ENCODE data around the gene LEKR1. TPM values are rescaled to one million over a fixed set of nuclear protein-coding genes. Genes with fewer than 3 reads are reported as not detected.

The LEKR1 gene
- total RNA-seq, 4 donors from 2014 or later = 0.22 to 1.3 (median 0.34) TPM; not detected in 1

- TF ChIP-seq CTCF (IDR thresholded peaks at IDR 0.05; ENCODE audit: low read depth) = no peak
Observed at GRCh38 chr3:157086060-157086750, 260.1 kb downstream of the LEKR1 start.

- no peak for TF ChIP-seq CTCF (IDR thresholded peaks at IDR 0.05; ENCODE audit: low read depth)
Observed at GRCh38 chr3:157086775-157087174, 260.6 kb downstream of the LEKR1 start.

GRCh38 chr3:157087373-157087772 is 261.2 kb downstream of the LEKR1 start:
- no peak for TF ChIP-seq CTCF (IDR thresholded peaks at IDR 0.05; ENCODE audit: low read depth)

- TF ChIP-seq CTCF (IDR thresholded peaks at IDR 0.05; ENCODE audit: low read depth) = no peak
Observed at GRCh38 chr3:157087780-157088600, 261.8 kb downstream of the LEKR1 start.

- no peak for TF ChIP-seq CTCF (IDR thresholded peaks at IDR 0.05; ENCODE audit: low read depth)
Observed at GRCh38 chr3:157088601-157089454, 262.7 kb downstream of the LEKR1 start.

GRCh38 chr3:157089455-157090221 is 263.5 kb downstream of the LEKR1 start:
- TF ChIP-seq CTCF (IDR thresholded peaks at IDR 0.05; ENCODE audit: low read depth) = no peak
